ENCODE results near the gene CYP4F2. TPM values are rescaled to one million over a fixed set of nuclear protein-coding genes. Genes with fewer than 3 reads are reported as not detected.
"Not testable (repeated sequence)": the region's sequence is repeated elsewhere in the genome, so short reads cannot be mapped to it uniquely, and the experiment has no call there.

The CYP4F2 gene
- total and polyA plus RNA-seq, 4 donors: 0.43 TPM; not detected in 3

DNA sequence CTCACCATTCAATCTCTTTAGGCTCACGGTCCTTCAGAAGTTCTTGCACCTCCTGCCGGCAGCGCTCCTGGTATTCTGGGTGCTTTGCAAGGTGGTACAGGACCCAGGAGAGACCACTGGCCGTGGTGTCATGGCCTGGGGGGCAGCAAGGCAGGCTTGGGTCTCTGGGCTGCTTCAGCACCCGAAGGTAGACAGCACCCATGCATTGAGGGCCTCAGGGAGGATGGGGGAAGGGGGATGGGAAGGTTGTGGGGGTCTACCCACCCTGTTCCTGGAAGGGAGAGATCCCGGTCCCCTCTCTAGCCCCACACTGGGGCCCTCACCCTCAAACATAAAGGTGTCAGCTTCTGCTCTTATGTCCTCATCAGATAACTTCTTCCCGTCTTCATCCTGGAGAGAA lies 12.0 kb downstream of the CYP4F2 start:
- no peaks in the 10 kb centered on the region for H3K27me3 ChIP-seq (ENCODE audit: control insufficient read depth in 3 of 3, insufficient read depth in 3 of 3, low read length in 2 of 3)
- no peak overlapping the region for H3K4me3 ChIP-seq
- TF ChIP-seq, protein P1, sequence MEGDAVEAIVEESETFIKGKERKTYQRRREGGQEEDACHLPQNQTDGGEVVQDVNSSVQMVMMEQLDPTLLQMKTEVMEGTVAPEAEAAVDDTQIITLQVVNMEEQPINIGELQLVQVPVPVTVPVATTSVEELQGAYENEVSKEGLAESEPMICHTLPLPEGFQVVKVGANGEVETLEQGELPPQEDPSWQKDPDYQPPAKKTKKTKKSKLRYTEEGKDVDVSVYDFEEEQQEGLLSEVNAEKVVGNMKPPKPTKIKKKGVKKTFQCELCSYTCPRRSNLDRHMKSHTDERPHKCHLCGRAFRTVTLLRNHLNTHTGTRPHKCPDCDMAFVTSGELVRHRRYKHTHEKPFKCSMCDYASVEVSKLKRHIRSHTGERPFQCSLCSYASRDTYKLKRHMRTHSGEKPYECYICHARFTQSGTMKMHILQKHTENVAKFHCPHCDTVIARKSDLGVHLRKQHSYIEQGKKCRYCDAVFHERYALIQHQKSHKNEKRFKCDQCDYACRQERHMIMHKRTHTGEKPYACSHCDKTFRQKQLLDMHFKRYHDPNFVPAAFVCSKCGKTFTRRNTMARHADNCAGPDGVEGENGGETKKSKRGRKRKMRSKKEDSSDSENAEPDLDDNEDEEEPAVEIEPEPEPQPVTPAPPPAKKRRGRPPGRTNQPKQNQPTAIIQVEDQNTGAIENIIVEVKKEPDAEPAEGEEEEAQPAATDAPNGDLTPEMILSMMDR (IDR thresholded peaks at IDR 0.05; ENCODE audit: control extremely low read depth, extremely low read depth): no peak
- no peak overlapping the region for H3K9ac ChIP-seq (ENCODE audit: insufficient read depth in 1 of 2, low read length in 2 of 2)
- H3K4me1 ChIP-seq (ENCODE audit: control insufficient read depth in 5 of 5, insufficient read depth in 5 of 5, low read length in 5 of 5): no peaks in the 10 kb centered on the region
- H3K36me3 ChIP-seq (ENCODE audit: control insufficient read depth in 4 of 4, insufficient read depth in 4 of 4, low read length in 4 of 4): no peaks in the 10 kb centered on the region
- no peak for ATAC-seq (ENCODE audit: insufficient read depth, low FRiP score)
- WGBS, 2 donors: 83 to 88% methylated on average over 7 of the region's 7 CpGs
- no peak overlapping the region for H3K27ac ChIP-seq (ENCODE audit: low read depth in 1 of 2, low read length in 1 of 2)
- H3K9me3 ChIP-seq (ENCODE audit: control insufficient read depth in 4 of 4, insufficient read depth in 3 of 4, low read length in 3 of 4): peaks cover 0 to 1% (median 0%) of the 10 kb centered on the region in 4 donors
- DNase-seq: no peak

DNA sequence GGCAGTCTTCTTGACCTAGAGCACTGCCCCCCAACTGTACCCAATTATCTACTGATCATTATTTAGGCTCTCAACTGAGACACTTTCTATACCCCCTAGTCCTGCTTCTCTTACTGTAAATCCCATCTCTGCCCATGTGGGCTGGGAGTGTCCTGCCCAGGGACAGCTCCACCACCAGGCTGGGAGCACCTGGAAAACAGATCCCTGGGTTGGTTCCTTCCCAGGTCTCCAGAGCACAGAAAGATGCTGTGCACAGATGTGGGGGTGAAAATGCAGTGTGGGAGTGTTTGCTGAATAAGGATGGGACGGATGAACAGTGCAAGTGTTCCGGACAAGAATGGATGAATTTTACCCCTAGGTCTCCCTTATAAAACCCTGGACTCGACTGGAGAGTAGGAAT lies 12.7 kb downstream of the CYP4F2 start:
- H3K4me3 ChIP-seq: no peak overlapping the region
- H3K27me3 ChIP-seq (ENCODE audit: control insufficient read depth in 3 of 3, insufficient read depth in 3 of 3, low read length in 2 of 3): no peaks in the 10 kb centered on the region
- WGBS, 2 donors: 74 to 77% methylated on average over 3 of the region's 3 CpGs
- no peak overlapping the region for H3K9ac ChIP-seq (ENCODE audit: insufficient read depth in 1 of 2, low read length in 2 of 2)
- H3K4me1 ChIP-seq (ENCODE audit: control insufficient read depth in 5 of 5, insufficient read depth in 5 of 5, low read length in 5 of 5): no peaks in the 10 kb centered on the region
- H3K36me3 ChIP-seq (ENCODE audit: control insufficient read depth in 4 of 4, insufficient read depth in 4 of 4, low read length in 4 of 4): no peaks in the 10 kb centered on the region
- peaks cover 0 to 1% (median 0%) of the 10 kb centered on the region in 4 donors for H3K9me3 ChIP-seq (ENCODE audit: control insufficient read depth in 4 of 4, insufficient read depth in 3 of 4, low read length in 3 of 4)
- TF ChIP-seq, protein P1 (IDR thresholded peaks at IDR 0.05; ENCODE audit: control extremely low read depth, extremely low read depth): no peak
- no peak for DNase-seq
- ATAC-seq (ENCODE audit: insufficient read depth, low FRiP score): no peak
- H3K27ac ChIP-seq (ENCODE audit: low read depth in 1 of 2, low read length in 1 of 2): no peak overlapping the region

DNA sequence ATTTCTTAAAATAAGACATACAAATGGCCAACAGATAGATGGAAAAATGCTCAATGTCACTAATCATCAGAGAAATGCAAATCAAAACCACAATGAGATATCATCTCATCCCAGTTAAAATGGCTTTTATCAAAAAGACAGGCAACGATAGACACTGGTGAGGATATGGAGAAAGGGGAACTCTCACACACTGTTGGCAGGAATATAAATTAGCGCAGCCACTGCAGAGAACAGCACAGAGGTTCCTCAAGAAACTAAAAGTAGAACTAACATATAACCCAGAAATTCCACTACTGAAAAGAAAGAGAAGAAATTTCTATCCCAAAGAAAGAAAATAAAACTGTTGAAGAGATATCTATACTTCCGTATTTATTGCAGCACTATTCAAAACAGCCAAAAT lies 14.5 kb downstream of the CYP4F2 start:
- not testable (repeated sequence) for H3K27me3 ChIP-seq (ENCODE audit: control insufficient read depth in 3 of 3, insufficient read depth in 3 of 3, low read length in 2 of 3); H3K27ac ChIP-seq (ENCODE audit: low read depth in 1 of 2, low read length in 1 of 2); H3K9me3 ChIP-seq (ENCODE audit: control insufficient read depth in 4 of 4, insufficient read depth in 3 of 4, low read length in 3 of 4); H3K4me3 ChIP-seq; ATAC-seq (ENCODE audit: insufficient read depth, low FRiP score); H3K4me1 ChIP-seq (ENCODE audit: control insufficient read depth in 5 of 5, insufficient read depth in 5 of 5, low read length in 5 of 5); DNase-seq; H3K36me3 ChIP-seq (ENCODE audit: control insufficient read depth in 4 of 4, insufficient read depth in 4 of 4, low read length in 4 of 4); H3K9ac ChIP-seq (ENCODE audit: insufficient read depth in 1 of 2, low read length in 2 of 2)
- 43 to 66% methylated on average over 3 of the region's 3 CpGs for WGBS, 2 donors

DNA sequence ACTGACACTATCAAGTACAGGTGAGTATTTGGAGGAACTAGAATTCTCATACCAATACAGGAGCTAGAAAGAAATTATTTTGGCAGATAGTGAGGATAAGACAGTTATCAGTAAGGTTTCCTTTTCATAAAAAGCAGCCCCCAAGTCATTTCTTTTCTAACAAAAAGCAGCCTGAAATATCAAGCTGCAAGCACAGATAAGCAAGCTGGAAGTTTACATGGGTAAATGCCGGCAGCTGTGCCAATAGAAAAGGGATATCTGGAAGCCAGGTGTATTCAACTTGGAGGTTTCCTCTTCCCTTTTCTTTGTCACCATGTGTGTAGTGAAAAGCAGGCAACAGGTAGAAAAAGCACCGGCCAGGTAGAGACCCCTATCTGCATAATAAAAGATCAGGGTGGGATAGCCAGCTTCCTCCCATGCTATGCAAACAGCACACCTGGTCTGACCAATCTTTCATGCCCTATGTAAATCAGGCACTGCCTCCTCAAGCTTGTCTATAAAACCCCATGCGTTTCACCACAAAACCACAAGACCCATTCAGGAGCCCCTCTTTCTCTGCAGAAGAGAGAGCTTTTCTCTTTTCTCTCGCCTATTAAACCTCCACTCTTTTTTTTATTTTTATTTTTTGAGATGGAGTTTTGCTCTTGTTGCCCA lies 22.9 kb downstream of the CYP4F2 start:
- DNase-seq (no peak), ATAC-seq (ENCODE audit: insufficient read depth, low FRiP score) (no peak)
- WGBS, 2 donors: 17 to 45% methylated on average over 4 of the region's 4 CpGs
- Histone ChIP-seq H3K27ac (ENCODE audit: low read depth in 1 of 2, low read length in 1 of 2) (no peak overlapping the region), H3K9ac (ENCODE audit: insufficient read depth in 1 of 2, low read length in 2 of 2) (no peak overlapping the region), H3K27me3 (ENCODE audit: control insufficient read depth in 3 of 3, insufficient read depth in 3 of 3, low read length in 2 of 3) (no peaks in the 10 kb centered on the region), H3K4me3 (no peak overlapping the region), H3K4me1 (ENCODE audit: control insufficient read depth in 5 of 5, insufficient read depth in 5 of 5, low read length in 5 of 5) (no peaks in the 10 kb centered on the region), H3K36me3 (ENCODE audit: control insufficient read depth in 4 of 4, insufficient read depth in 4 of 4, low read length in 4 of 4) (no peaks in the 10 kb centered on the region), H3K9me3 (ENCODE audit: control insufficient read depth in 4 of 4, insufficient read depth in 3 of 4, low read length in 3 of 4) (peaks cover 0 to 1% (median 0%) of the 10 kb centered on the region in 4 donors)
- TF ChIP-seq, protein P1 (IDR thresholded peaks at IDR 0.05; ENCODE audit: control extremely low read depth, extremely low read depth): no peak

DNA sequence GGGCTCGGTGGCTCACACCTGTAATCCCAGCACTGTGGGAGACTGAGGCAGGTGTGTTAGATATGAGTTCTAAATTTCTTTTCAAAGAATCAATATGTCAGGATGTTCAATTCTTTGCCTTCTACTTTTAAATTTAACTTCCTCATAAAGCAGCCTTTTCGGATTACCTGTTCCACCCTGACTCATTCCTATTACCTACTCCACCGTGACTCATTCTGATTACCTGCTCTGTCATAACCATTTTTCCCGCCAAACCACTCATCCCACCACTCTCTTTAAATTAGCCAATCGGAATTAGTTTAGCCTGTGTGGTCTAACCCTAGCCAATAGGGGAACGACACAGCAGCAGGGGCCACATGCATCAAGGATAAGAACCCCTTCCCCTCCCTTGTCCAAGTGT lies 24.1 kb downstream of the CYP4F2 start:
- WGBS, 2 donors: 86 to 93% methylated on average over 6 of the region's 6 CpGs
- not testable (repeated sequence) for ATAC-seq (ENCODE audit: insufficient read depth, low FRiP score); H3K9me3 ChIP-seq (ENCODE audit: control insufficient read depth in 4 of 4, insufficient read depth in 3 of 4, low read length in 3 of 4); H3K36me3 ChIP-seq (ENCODE audit: control insufficient read depth in 4 of 4, insufficient read depth in 4 of 4, low read length in 4 of 4); H3K27me3 ChIP-seq (ENCODE audit: control insufficient read depth in 3 of 3, insufficient read depth in 3 of 3, low read length in 2 of 3); H3K9ac ChIP-seq (ENCODE audit: insufficient read depth in 1 of 2, low read length in 2 of 2); H3K27ac ChIP-seq (ENCODE audit: low read depth in 1 of 2, low read length in 1 of 2); H3K4me1 ChIP-seq (ENCODE audit: control insufficient read depth in 5 of 5, insufficient read depth in 5 of 5, low read length in 5 of 5); DNase-seq; H3K4me3 ChIP-seq

Measured in lung (tissue), 12 donors.